Right lobe of liver (tissue), 6 donors: ENCODE results near the gene ADAM12. TPM values are rescaled to one million over a fixed set of nuclear protein-coding genes. Genes with fewer than 3 reads are reported as not detected.
A peak's percentile ranks its signal among the peaks of the same experiment; 100 is the strongest.

Experiments
- ATAC-seq, 4 donors: fragments of 200-7000 bp; cut with Tn5 transposase; one replicate each; pipeline ENCODE4 v1.9.1; 2020; ENCODE audit warnings: mild to moderate bottlenecking in 4 of 4, moderate library complexity in 4 of 4
- DNase-seq, 3 donors: peaks; one replicate each; pipeline ENCODE4 v3.0.0-alpha.2; 2020
- H3K27ac ChIP-seq, 3 donors: fragments of 200-600 bp; one replicate each; pipeline ENCODE4 v1.8.0; 2022
- H3K27me3 ChIP-seq, 2 donors: fragments of 200-600 bp; one replicate each; pipeline ENCODE4 v1.8.0; 2022
- H3K36me3 ChIP-seq, 4 donors: fragments of 200-600 bp; sonication (generic) in 1 of 4; one replicate each; pipeline versions ENCODE4 v1.5.1 to v1.8.0; 2017 to 2022; ENCODE audit warnings: control low read depth in 1 of 4
- H3K4me1 ChIP-seq, 4 donors: fragments of 200-600 bp; sonication (generic) in 1 of 4; one replicate each; pipeline versions ENCODE4 v1.5.1 to v1.8.0; 2017 to 2022; ENCODE audit warnings: control low read depth in 1 of 4
- H3K4me3 ChIP-seq, 3 donors: fragments of 200-600 bp; one replicate each; pipeline ENCODE4 v1.8.0; 2022
- H3K9me3 ChIP-seq, 4 donors: fragments of 200-600 bp; sonication (generic) in 1 of 4; one replicate each; pipeline versions ENCODE4 v1.5.1 to v1.8.0; 2017 to 2022; ENCODE audit warnings: control low read depth in 1 of 4
- POLR2A ChIP-seq: fragments of 450-650 bp; IDR thresholded peaks from one replicate; pipeline ENCODE4 v1.6.1; 2017; ENCODE audit warnings: antibody characterized with exemption, mild to moderate bottlenecking
- WGBS: methylation state at CpG from one replicate; pipeline ENCODE4 v1.1.6; 2018; ENCODE audit warnings: low coverage, low lambda C conversion rate; ENCODE audit not compliant: insufficient coverage; ENCODE audit errors: missing lambda C conversion rate; 5-methylcytosine and 5-hydroxymethylcytosine counted together
- intact Hi-C, 2 donors: fragments of 100-400 bp; cut with DNase I; formaldehyde crosslinking; loops; one replicate each; pipeline versions ENCODE4 v1.11.2 to v1.14.1; 2022
- long read RNA-seq: library from polyadenylated mRNA; unstranded; transcript quantifications from one replicate; pipeline ENCODE4 v2.0.0, GENCODE V29; 2019
- total RNA-seq, 6 experiments: library from RNA; depleted of rRNA in 2 of 6; stranded (reverse); fragments of >200 nt in 2 of 6; fragmentation: NEBNext Ultra II Directional in 3 of 6; extraction: Animal tissue kit (Norgen Biotek cat#: 25700) in 3 of 6; gene quantifications; one replicate each; pipeline versions ENCODE4 v1.1.0 to v1.2.4, GENCODE V29; 2016 to 2023
- TF ChIP-seq, protein P1 (sequence below), 4 donors: fragments of 200-600 bp in 3 of 4; fragments of 450-650 bp in 1 of 4; IDR thresholded peaks; one replicate each; pipeline versions ENCODE4 v1.5.1 to v1.8.0; 2016 to 2022; ENCODE audit warnings: antibody characterized with exemption in 4 of 4, mild to moderate bottlenecking in 2 of 4
- donor health status: DM: no; HTN: yes; CAD: no.
- donor health status: DM: no; HTN: no; CAD: no.
- donor health status: DM: no; HTN: no; CAD: no.
- donor health status: DM: no; HTN: yes; CAD: no.
- donor health status: DM: no; HTN: yes; CAD: no.

Gene ADAM12, protein sequence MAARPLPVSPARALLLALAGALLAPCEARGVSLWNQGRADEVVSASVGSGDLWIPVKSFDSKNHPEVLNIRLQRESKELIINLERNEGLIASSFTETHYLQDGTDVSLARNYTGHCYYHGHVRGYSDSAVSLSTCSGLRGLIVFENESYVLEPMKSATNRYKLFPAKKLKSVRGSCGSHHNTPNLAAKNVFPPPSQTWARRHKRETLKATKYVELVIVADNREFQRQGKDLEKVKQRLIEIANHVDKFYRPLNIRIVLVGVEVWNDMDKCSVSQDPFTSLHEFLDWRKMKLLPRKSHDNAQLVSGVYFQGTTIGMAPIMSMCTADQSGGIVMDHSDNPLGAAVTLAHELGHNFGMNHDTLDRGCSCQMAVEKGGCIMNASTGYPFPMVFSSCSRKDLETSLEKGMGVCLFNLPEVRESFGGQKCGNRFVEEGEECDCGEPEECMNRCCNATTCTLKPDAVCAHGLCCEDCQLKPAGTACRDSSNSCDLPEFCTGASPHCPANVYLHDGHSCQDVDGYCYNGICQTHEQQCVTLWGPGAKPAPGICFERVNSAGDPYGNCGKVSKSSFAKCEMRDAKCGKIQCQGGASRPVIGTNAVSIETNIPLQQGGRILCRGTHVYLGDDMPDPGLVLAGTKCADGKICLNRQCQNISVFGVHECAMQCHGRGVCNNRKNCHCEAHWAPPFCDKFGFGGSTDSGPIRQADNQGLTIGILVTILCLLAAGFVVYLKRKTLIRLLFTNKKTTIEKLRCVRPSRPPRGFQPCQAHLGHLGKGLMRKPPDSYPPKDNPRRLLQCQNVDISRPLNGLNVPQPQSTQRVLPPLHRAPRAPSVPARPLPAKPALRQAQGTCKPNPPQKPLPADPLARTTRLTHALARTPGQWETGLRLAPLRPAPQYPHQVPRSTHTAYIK
- total RNA-seq: 1 to 10 TPM in 1 of 6 experiments, under 1 TPM in 3, not detected in 2; 0.06 to 1.3 (median 0.48) TPM
- long read RNA-seq, partial matches to known transcripts: 0 of 2 reads
- long read RNA-seq, other reads (novel, unspliced or antisense): 2 of 2 reads

DNA sequence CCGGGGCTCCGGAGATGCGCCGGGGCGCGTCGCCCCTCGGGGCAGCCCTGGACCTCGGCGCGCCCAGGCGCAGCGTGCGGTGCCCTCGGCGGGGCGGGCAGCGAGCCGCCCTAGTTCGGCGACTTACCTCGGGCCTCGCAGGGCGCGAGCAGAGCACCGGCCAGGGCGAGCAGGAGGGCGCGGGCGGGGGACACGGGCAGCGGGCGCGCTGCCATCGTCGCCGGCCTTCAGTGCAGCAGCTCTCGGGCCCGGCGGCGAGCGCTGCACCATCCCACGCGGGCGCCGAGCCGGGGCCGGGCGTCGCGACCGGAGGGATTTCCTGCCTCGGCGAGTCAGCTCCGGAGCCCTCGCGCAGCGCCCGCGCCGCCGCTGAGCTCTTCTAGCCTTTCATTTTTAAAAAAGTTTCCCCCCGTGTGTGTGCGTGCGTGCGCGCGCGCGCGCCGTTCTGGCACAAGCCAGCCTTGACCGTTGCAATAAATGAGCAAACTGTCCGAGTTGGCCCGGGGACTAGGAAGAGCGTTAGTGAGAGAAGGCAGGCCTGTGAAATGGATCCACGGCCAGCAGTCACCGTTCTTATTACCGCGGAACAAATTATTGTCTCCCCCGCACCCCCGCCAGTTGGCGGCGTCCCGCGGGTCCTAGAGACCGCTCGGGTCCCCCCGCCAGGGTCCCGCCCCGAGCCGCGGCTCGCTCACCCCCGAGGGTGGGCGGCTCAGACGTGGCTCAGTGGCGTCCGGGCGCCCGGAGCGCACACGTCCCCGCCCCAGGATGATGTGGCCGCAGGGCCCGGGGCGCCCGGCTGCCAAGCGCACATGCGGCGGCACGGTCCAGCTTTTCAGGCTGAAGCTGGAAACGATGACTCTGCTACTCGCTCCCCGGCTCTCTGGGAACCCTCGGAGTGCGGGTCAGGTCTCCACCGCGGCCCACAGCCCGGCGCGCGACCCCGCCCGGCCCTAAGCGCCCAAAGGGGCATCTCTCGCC, at the start of gene ADAM12:
ADAM12 (minus strand) TSS at position 547 of the 981 bp plus-strand sequence; CDS start at position 215, 332 bp downstream.
- no peaks in the 10 kb centered on the region for H3K9me3 ChIP-seq
- H3K27me3 ChIP-seq: peaks cover 0 to 11% of the 10 kb centered on the region in 2 donors
- H3K4me3 ChIP-seq: peak within 1 kb of the TSS; percentile 7 to 39 (median 26)
- no peaks in the 10 kb centered on the region for H3K36me3 ChIP-seq
- WGBS: 2% methylated on average over 10 of the region's 127 CpGs
- ATAC-seq: peak; percentile 44 to 54 (median 53)
- DNase-seq: peak in 2 of 3 donors; percentile 41 to 59
- intact Hi-C loops: no loop called here
- no peak within 1 kb of the TSS for H3K27ac ChIP-seq
- TF ChIP-seq, protein P1, sequence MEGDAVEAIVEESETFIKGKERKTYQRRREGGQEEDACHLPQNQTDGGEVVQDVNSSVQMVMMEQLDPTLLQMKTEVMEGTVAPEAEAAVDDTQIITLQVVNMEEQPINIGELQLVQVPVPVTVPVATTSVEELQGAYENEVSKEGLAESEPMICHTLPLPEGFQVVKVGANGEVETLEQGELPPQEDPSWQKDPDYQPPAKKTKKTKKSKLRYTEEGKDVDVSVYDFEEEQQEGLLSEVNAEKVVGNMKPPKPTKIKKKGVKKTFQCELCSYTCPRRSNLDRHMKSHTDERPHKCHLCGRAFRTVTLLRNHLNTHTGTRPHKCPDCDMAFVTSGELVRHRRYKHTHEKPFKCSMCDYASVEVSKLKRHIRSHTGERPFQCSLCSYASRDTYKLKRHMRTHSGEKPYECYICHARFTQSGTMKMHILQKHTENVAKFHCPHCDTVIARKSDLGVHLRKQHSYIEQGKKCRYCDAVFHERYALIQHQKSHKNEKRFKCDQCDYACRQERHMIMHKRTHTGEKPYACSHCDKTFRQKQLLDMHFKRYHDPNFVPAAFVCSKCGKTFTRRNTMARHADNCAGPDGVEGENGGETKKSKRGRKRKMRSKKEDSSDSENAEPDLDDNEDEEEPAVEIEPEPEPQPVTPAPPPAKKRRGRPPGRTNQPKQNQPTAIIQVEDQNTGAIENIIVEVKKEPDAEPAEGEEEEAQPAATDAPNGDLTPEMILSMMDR (IDR thresholded peaks at IDR 0.05): no peak
- TF ChIP-seq POLR2A: no peak
- peaks cover 0 to 10% (median 0%) of the 10 kb centered on the region in 4 donors for H3K4me1 ChIP-seq

GRCh38 chr10:126437635-126438406, 49.5 kb upstream of the ADAM12 start:
- no peaks in the 10 kb centered on the region for H3K27me3 ChIP-seq
- TF ChIP-seq, protein P1 (IDR thresholded peaks at IDR 0.05): no peak
- TF ChIP-seq POLR2A: no peak
- intact Hi-C loops: no loop called here
- 93% methylated on average over 2 of the region's 2 CpGs for WGBS
- DNase-seq: no peak
- H3K9me3 ChIP-seq: no peaks in the 10 kb centered on the region
- no peak for ATAC-seq
- H3K4me3 ChIP-seq: no peak overlapping the region
- no peaks in the 10 kb centered on the region for H3K36me3 ChIP-seq
- no peaks in the 10 kb centered on the region for H3K4me1 ChIP-seq
- no peak overlapping the region for H3K27ac ChIP-seq

DNA sequence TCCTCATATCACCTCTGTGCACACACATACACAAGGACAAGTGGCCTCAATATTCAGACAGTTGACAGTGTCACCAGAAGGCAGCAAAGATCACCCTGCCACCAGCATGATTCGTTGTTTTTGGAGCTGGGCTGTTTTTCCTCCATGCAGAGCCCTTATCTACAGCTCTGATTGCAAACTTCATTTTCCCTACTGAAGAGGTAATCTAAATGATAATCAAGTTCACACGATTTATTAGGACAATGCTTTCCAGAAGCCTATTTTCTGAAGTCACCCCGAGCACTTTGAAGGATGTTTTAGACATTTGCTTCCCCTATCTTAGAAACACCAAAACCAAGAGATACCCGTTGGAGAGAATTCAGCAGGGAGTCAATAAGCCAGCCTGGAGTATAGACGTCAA, 46.0 kb upstream of the ADAM12 start:
- Histone ChIP-seq H3K36me3 (no peaks in the 10 kb centered on the region), H3K4me3 (no peak overlapping the region), H3K27ac (no peak overlapping the region), H3K4me1 (no peaks in the 10 kb centered on the region), H3K9me3 (no peaks in the 10 kb centered on the region), H3K27me3 (no peaks in the 10 kb centered on the region)
- 18% methylated on average over 5 of the region's 5 CpGs for WGBS
- intact Hi-C loops: no loop called here
- TF ChIP-seq, protein P1 (IDR thresholded peaks at IDR 0.05): no peak
- no peak for TF ChIP-seq POLR2A
- DNase-seq (no peak), ATAC-seq (no peak)
